HG03575 (cell line): ENCODE measurements around the gene FBRSL1.
"Not testable (repeated sequence)": the region's sequence is repeated elsewhere in the genome, so short reads cannot be mapped to it uniquely, and the experiment has no call there.

Experiments
- ATAC-seq: cut with Tn5 transposase; IDR thresholded peaks from one replicate; pipeline ENCODE4 v1.9.1; 2021; ENCODE audit not compliant: unreplicated experiment, insufficient number of reproducible peaks, low FRiP score; ENCODE audit errors: extremely low read depth

The FBRSL1 gene

DNA sequence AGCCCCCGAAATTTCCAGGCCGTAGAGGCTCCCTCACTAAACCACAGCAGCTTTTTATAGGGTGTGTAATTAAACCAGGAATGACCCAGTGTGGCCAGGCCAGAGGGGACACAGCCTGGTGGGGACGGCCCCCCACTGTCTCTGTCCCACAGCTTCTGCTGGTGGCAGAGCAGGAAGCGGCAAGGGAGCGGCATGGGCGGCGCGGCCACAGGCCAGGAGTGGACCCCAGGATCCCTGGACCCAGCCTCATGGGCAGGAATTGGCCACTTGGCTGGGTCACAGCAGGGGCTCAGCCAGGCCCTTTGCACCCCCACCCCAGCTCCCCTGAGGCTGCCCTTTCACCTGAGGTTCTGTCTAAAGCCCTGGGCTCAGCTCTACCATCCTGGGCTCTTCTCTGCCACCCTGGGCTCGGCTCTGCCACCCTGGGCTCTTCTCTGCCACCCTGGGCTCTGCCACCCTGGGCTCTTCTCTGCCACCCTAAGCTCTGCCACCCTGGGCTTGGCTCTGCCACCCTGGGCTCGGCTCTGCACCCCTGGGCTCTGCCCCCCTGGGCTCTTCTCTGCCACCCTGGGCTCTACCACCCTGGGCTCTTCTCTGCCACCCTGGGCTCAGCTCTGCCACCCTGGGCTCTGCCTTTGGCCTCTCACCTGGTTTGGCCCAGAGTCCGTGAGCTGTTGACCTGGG lies 39.3 kb downstream of the FBRSL1 start:
- no peak for ATAC-seq

GRCh38 chr12:132529906-132530305 lies 40.0 kb downstream of the FBRSL1 start:
- no peak for ATAC-seq

GRCh38 chr12:132530447-132530846 lies 40.5 kb downstream of the FBRSL1 start:
- no peak for ATAC-seq

GRCh38 chr12:132530851-132531250 lies 40.9 kb downstream of the FBRSL1 start:
- ATAC-seq = no peak

- ATAC-seq = not testable (repeated sequence)
Observed at GRCh38 chr12:132532711-132533583, 43.0 kb downstream of the FBRSL1 start.

- ATAC-seq = no peak
Observed at GRCh38 chr12:132533584-132533958, 43.6 kb downstream of the FBRSL1 start.

GRCh38 chr12:132534076-132534475 lies 44.1 kb downstream of the FBRSL1 start:
- ATAC-seq = no peak

DNA sequence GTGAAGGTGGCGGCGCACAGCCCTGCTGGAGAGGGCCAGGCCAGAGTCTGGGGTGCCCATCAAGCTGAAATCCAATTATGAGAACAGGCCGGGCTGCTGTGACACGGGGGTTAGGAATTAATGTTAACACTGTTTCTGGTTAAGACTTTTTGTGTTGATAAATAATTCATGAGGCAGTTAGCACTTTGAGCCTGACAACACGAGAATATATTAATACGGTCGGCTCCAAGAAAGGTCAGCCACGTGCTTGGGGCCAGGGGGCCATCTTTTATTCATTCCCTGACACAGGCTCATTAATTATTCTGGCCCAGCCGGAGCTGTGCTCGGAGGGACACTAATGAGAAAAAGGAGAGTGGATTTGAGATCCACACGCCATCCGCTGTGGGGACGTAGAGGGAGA lies 45.1 kb downstream of the FBRSL1 start:
- ATAC-seq = no peak

DNA sequence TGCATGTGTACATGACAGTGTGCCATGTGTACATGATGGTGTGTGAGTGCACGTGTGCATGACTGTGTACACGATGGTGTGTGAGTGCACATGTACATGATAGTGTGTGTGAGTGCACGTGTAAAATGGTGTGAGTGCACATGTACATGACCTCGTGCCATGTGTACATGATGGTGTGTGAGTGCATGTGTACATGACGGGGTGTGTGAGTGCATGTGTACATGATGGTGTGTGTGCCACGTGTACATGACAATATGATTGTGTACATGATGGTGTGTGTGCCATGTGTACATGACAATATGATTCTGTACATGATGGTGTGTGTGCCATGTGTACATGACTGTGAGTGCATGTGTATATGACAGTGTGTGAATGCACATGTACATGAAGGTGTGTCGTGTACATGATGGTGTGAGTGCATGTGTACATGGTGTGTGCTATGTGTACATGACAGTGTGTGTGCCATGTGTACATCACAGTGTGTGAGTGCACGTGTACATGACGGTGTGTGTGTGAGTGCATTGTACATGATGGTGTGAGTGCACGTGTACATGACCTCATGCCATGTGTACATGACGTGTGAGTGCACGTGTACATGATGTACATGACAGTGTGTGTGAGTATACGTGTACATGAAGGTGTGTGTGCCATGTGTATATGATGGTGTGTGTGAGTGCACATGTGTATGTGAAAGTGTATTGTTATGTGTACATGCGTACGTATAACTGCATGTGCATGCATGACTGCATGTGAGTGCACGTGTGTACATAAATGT lies 46.3 kb downstream of the FBRSL1 start:
- ATAC-seq = no peak

DNA sequence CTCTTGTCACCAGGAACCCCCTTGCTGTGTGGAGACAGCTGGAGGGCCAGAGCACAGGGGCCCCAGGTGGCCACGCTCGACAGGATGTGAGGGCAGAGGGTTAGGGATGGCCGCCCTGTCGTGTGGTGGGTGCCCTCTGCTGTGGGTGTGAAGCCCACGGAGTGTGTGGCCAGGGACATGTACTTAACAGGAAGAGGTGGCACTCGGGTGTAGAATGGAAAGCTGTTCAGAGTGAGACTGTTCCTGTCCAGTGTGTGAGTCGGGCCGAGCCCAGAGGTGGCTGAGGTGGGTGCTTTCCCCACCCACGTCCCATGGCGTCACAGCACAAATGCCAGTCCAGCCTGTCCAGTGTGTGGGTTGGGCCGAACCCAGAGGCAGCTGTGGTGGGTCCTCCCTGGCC lies 47.1 kb downstream of the FBRSL1 start:
- no peak for ATAC-seq

- ATAC-seq = no peak
Observed at GRCh38 chr12:132537836-132538662, 48.1 kb downstream of the FBRSL1 start.

GRCh38 chr12:132538663-132538990 lies 48.7 kb downstream of the FBRSL1 start:
- no peak for ATAC-seq

- no peak for ATAC-seq
Observed at GRCh38 chr12:132539016-132539773, 49.2 kb downstream of the FBRSL1 start.

GRCh38 chr12:132540436-132540835 lies 50.5 kb downstream of the FBRSL1 start:
- no peak for ATAC-seq

DNA sequence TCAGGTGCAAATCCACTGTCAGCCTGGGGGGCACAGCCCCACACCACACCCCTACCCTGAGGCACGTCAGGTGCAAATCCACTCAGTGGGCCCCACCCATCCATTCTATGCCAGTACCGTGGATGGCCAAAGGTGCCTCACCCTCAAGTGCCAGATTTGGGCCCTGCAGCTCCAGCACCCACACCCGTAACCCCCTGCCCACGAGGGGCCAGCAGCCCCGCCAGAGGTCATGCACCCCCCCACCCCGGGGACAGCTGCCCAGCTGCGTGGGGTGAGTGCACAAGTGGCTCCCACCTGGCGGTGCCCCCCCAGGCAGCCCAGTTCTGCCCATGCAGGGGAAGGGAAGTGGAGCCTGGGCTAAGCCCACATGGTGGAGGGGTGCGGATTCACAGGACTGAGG lies 51.2 kb downstream of the FBRSL1 start:
- no peak for ATAC-seq

GRCh38 chr12:132541996-132542395 lies 52.0 kb downstream of the FBRSL1 start:
- no peak for ATAC-seq

DNA sequence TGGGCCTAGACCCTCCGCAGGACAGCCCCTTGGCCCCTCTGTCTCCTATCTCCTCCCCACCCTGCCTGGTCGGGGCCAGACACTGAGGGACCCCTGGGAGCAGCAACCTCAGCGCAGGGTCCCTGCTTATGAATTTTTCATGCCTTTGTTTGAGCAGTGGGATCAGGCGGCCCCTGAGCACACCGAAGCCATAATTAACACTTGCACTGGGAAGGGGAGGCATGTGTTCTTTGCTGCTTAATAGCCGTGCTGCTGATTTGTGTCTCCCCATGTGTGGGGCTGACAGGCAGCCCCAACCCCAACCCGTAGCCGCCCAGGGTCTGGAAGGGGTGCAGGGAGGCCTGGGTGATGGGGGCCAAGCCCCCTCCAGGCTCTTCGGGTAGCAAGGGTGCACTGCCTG lies 52.7 kb downstream of the FBRSL1 start:
- no peak for ATAC-seq

DNA sequence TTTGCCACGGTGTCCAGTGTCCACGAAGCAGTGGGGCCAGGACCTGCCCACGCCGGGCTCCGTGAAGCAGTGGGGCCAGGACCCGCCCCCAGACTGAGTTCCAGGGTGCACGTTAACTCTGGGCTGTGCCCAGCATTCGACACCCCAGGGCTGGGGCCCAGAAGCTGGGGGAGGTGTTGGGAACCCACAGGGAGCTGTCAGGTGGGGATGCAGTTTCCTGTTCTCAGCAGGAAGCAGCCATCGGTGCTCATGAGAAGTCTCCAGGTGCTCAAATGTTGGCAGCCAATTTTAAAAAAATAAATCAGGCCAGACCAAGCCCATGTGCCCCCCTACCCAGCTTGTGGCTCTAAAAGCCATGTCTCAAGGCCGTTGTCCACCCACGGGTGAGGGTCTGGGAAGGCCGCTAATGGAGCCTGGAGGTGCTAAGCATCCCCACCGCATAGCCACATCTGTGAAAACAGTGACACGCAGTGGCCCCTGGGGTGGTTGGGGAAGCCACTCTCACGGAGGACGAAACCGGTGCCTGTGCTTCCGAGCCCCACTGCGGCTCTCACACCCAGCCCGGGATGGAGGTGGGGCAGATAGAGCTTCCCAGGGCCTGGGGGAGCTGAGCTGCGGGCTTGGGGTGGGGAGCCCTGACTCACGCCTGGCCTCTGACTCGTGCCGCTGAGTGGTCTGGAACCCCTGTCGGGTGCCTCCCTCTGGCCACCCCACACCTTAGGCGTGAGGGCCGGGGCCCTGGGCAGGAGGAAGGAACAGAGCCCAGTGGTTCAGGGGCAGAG lies 53.5 kb downstream of the FBRSL1 start:
- no peak for ATAC-seq
